GM12878 (cell line): Measurements from ENCODE around the gene ISCU. TPM values are rescaled to one million over a fixed set of nuclear protein-coding genes. Genes with fewer than 3 reads are reported as not detected.
A peak's percentile ranks its signal among the peaks of the same experiment; 100 is the strongest.

Experiments used
- ATAC-seq: fragments of 200-7000 bp; cut with Tn5 transposase; 3 replicates; pipeline ENCODE4 v1.9.1; 2020; ENCODE audit warnings: mild to moderate bottlenecking, moderate library complexity
- BruUV-seq: library from RNA; stranded (reverse); fragments of 400-500 nt; replicated peaks from 2 replicates; lab custom pipeline; 2021; lab: Mats Ljungman, UMichigan
- CTCF ChIA-PET: fragments of 300-600 bp; sonication (Branson Sonifier 250); formaldehyde crosslinking; extraction: SDS; loops from one replicate; lab custom pipeline; 2021; ENCODE audit warnings: inconsistent platforms; lab: Yijun Ruan, JAX
- POLR2A ChIA-PET: fragments of 350-600 bp; formaldehyde crosslinking; extraction: SDS; loops from one replicate; lab custom pipeline; 2021; ENCODE audit warnings: inconsistent platforms; lab: Charles Lee
- RAD21 ChIA-PET: fragments of 300-600 bp; sonication (Branson Sonifier 250); formaldehyde crosslinking; loops from one replicate; lab custom pipeline; 2023; ENCODE audit warnings: antibody characterized with exemption; ENCODE audit not compliant: unreplicated experiment; lab: Charles Lee
- SMC1A ChIA-PET: fragments of 300-600 bp; sonication (Branson Sonifier 250); formaldehyde crosslinking; loops from one replicate; lab custom pipeline; 2023; ENCODE audit not compliant: unreplicated experiment, uncharacterized antibody; lab: Charles Lee
- DNase-seq: peaks from one replicate; pipeline ENCODE4 v3.0.0-alpha.2; 2011; ENCODE audit warnings: low read depth, low spot score
- FAIRE-seq: peaks from 3 replicates; lab custom pipeline; 2011; peaks lifted over from hg19 to GRCh38; lab: Jason Lieb, UNC
- H2AFZ ChIP-seq: 2 replicates; pipeline ENCODE4 v1.6.0; 2011; ENCODE audit warnings: low read depth, low read length, control low read depth; ENCODE audit not compliant: control insufficient read depth
- H3K27ac ChIP-seq: 2 replicates; pipeline ENCODE4 v1.5.1; 2011; ENCODE audit warnings: control low read depth; ENCODE audit not compliant: control insufficient read depth, insufficient read depth
- H3K27me3 ChIP-seq, 2 experiments: replicated peaks in 1 of 2; 2 replicates each; pipeline versions ENCODE4 v1.6.0 to v1.6.1; 2011; ENCODE audit warnings: low read length in 1 of 2; ENCODE audit not compliant: control insufficient read depth in 2 of 2, insufficient read depth in 2 of 2
- H3K36me3 ChIP-seq, 2 experiments: 2 replicates each; pipeline ENCODE4 v1.5.1; 2011; ENCODE audit warnings: low read length in 1 of 2; ENCODE audit not compliant: control insufficient read depth in 2 of 2, insufficient read depth in 2 of 2
- H3K4me1 ChIP-seq: 2 replicates; pipeline ENCODE4 v1.6.1; 2011; ENCODE audit warnings: mild to moderate bottlenecking, low read length, moderate library complexity, mixed read lengths; ENCODE audit not compliant: control insufficient read depth, insufficient read depth
- H3K4me2 ChIP-seq: 2 replicates; pipeline ENCODE4 v1.6.0; 2011; ENCODE audit warnings: control low read depth; ENCODE audit not compliant: control insufficient read depth, insufficient read depth
- H3K4me3 ChIP-seq: fragments of 200-600 bp; sonication (generic); 2 replicates; pipeline ENCODE4 v1.5.1; 2016
- H3K79me2 ChIP-seq: 2 replicates; pipeline ENCODE4 v1.6.0; 2011; ENCODE audit warnings: low read length; ENCODE audit not compliant: control insufficient read depth, insufficient read depth
- H3K9ac ChIP-seq: 2 replicates; pipeline ENCODE4 v1.8.0; 2011; ENCODE audit warnings: low read length, control low read depth, mixed read lengths; ENCODE audit not compliant: control insufficient read depth, insufficient read depth
- H3K9me3 ChIP-seq: replicated peaks from 3 replicates; pipeline ENCODE4 v1.5.1; 2011; ENCODE audit warnings: mild to moderate bottlenecking, low read length; ENCODE audit not compliant: control insufficient read depth, insufficient read depth
- H4K20me1 ChIP-seq: 2 replicates; pipeline ENCODE4 v1.6.0; 2011; ENCODE audit not compliant: control insufficient read depth, insufficient read depth
- BHLHE40 ChIP-seq, 2 experiments: fragments of 450-650 bp in 1 of 2; IDR thresholded peaks; 2 replicates each; pipeline ENCODE4 v1.6.1; 2011 to 2017; ENCODE audit warnings: low read depth in 2 of 2, borderline replicate concordance in 1 of 2, improper control_type of control experiment in 1 of 2, low read length in 1 of 2, mild to moderate bottlenecking in 1 of 2
- CTCF ChIP-seq, 3 experiments: IDR thresholded peaks in 2 of 3; conservative IDR thresholded peaks in 1 of 3; 2 replicates each; pipeline ENCODE4 v1.5.1; 2011; ENCODE audit warnings: low read depth in 3 of 3, low read length in 3 of 3, mild to moderate bottlenecking in 3 of 3, control low read depth in 2 of 3, moderate library complexity in 2 of 3, inconsistent platforms in 1 of 3, mixed read lengths in 1 of 3; ENCODE audit not compliant: control insufficient read depth in 2 of 3, insufficient read depth in 1 of 3; ENCODE audit errors: extremely low read depth in 1 of 3
- DPF2 ChIP-seq: fragments of 450-650 bp; IDR thresholded peaks from 2 replicates; pipeline ENCODE4 v1.6.1; 2017; ENCODE audit warnings: mild to moderate bottlenecking
- IKZF1 ChIP-seq: fragments of 450-650 bp; conservative IDR thresholded peaks from 2 replicates; pipeline ENCODE4 v1.6.1; 2017; ENCODE audit warnings: antibody characterized with exemption, mild to moderate bottlenecking
- IKZF2 ChIP-seq, 2 experiments: fragments of 450-650 bp; IDR thresholded peaks; 2 replicates each; pipeline ENCODE4 v1.6.1; 2017; ENCODE audit warnings: mild to moderate bottlenecking in 2 of 2, moderate library complexity in 2 of 2
- MEF2B ChIP-seq: fragments of 450-650 bp; IDR thresholded peaks from 2 replicates; pipeline ENCODE4 v1.6.1; 2018; ENCODE audit warnings: mild to moderate bottlenecking, moderate library complexity; ENCODE audit not compliant: partially characterized antibody, poor library complexity, severe bottlenecking
- NBN ChIP-seq: fragments of 450-650 bp; IDR thresholded peaks from 2 replicates; pipeline ENCODE4 v1.6.1; 2016
- NR2F1 ChIP-seq: fragments of 450-650 bp; conservative IDR thresholded peaks from 2 replicates; pipeline ENCODE4 v1.6.1; 2017; ENCODE audit warnings: mild to moderate bottlenecking
- PAX8 ChIP-seq: fragments of 450-650 bp; IDR thresholded peaks from 2 replicates; pipeline ENCODE4 v1.6.1; 2017; ENCODE audit warnings: mild to moderate bottlenecking, moderate library complexity
- RAD51 ChIP-seq: fragments of 450-650 bp; IDR thresholded peaks from 2 replicates; pipeline ENCODE4 v1.6.1; 2016; ENCODE audit warnings: moderate library complexity, mild to moderate bottlenecking, inconsistent platforms
- RUNX3 ChIP-seq: IDR thresholded peaks from 2 replicates; pipeline ENCODE4 v1.6.1; 2012; ENCODE audit warnings: low read length, inconsistent platforms
- TCF12 ChIP-seq: IDR thresholded peaks from 2 replicates; pipeline ENCODE4 v1.6.1; 2011; ENCODE audit warnings: low read depth, mild to moderate bottlenecking, low read length
- ZBTB4 ChIP-seq: fragments of 450-650 bp; formaldehyde crosslinking; IDR thresholded peaks from 2 replicates; pipeline ENCODE4 v1.4.0; 2022; ENCODE audit warnings: mild to moderate bottlenecking, moderate library complexity
- whole genome bisulfite sequencing: methylation state at CpG from one replicate; pipeline ENCODE4 v1.1.6; 2016; ENCODE audit warnings: low lambda C conversion rate; ENCODE audit not compliant: insufficient replicate concordance, insufficient coverage; ENCODE audit errors: missing lambda C conversion rate; 5-methylcytosine and 5-hydroxymethylcytosine counted together
- in situ Hi-C: fragments of 300-500 bp; cut with MboI; formaldehyde crosslinking; loops from 9 replicates; pipeline ENCODE4 v1.14.3; 2018; ENCODE audit warnings: mixed read lengths
- intact Hi-C: fragments of 100-400 bp; cut with micrococcal nuclease; formaldehyde crosslinking; loops from one replicate; pipeline ENCODE4 v1.14.2; 2022; ENCODE audit not compliant: unreplicated experiment
- polyA plus RNA-seq, 11 experiments: library from polyadenylated mRNA; depleted of rRNA in 4 of 11; unstranded in 6 of 11; stranded (reverse) in 5 of 11; fragments of >200 nt; fragmentation: Nextera tagmentation in 4 of 11; fragmentation: Illumina TruSeq in 1 of 11; extraction: Ambion mirVana in 4 of 11; extraction: Trizol in 1 of 11; gene quantifications; 1 replicate in 1 of 11; 2 replicates in 10 of 11; pipeline versions ENCODE4 v1.2.1 to v1.2.3, GENCODE V29; 2011 to 2016; ENCODE audit warnings: inconsistent platforms in 2 of 11, missing spikeins in 2 of 11, low read depth in 1 of 11
- total RNA-seq, 4 experiments: library from RNA; depleted of rRNA in 3 of 4; stranded (reverse); fragments of >200 nt in 3 of 4; fragmentation: Illumina TruSeq in 1 of 4; extraction: Trizol in 1 of 4; gene quantifications; 2 replicates each; pipeline versions ENCODE4 v1.2.1 to v1.2.3, GENCODE V29; 2013 to 2021
- TF ChIP-seq, protein P1 (sequence below): fragments of 450-650 bp; IDR thresholded peaks from 2 replicates; pipeline ENCODE4 v1.6.1; 2017; ENCODE audit warnings: mild to moderate bottlenecking, moderate library complexity

The ISCU gene
- total and polyA plus RNA-seq, 10 of the 15 experiments (the other 5 are each of a cell fraction or from before 2014, with no cell fraction given), result 32.8 to 260 (median 127) TPM

DNA sequence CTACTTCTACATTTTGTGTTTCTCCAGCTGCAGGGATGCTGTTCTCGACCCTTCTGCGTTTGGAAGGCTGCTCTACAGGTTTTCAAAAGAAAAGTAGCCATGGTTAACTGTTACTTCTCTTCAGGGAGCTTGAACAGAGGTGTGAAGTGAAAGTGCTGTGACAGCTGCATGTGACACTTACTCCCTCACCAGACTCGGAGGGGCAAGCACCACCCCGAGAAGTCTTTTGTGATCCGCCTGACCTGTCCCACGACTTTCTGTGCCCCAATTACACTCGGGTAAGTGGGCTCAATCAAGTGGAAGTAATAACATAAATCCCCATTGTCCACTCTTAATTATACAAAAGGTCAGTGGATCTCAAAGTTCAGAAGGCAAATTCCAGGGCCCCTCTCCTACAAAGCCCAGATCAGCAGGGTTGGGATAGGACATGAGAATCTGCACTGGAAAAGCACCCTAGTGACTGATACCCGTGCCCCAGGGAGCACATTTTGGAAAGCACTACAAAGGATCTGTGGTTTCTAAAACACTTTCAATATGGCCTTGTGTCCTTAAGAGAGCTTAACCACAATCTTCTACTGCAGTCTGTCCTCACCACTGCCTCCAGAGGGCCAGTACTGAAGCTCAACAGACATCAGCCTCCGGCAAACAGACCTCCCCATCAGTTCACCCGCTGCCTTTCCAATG is 35.8 kb upstream of the ISCU start:
- Histone ChIP-seq H3K27ac (no peak overlapping the region), H3K36me3 (peaks cover 51 to 57% of the 10 kb centered on the region in 2 experiments), H3K27me3 (no peaks in the 10 kb centered on the region), H4K20me1 (no peaks in the 10 kb centered on the region; the same call in 1 of the 2 replicates), H3K9me3 (no peaks in the 10 kb centered on the region), H3K9ac (no peak overlapping the region), H3K4me1 (peaks cover 5% of the 10 kb centered on the region), H3K4me2 (no peak overlapping the region), H2AFZ (no peak overlapping the region), H3K79me2 (peaks cover 1% of the 10 kb centered on the region; the same call in 1 of the 2 replicates), H3K4me3 (no peak overlapping the region)
- TF ChIP-seq TCF12, result 0 out of 2 replicates have a peak, but pooled peaks have one; percentile 13
- TF ChIP-seq MEF2B, result peak; percentile 80
- peak in 2 of 3 experiments; percentile 12 to 28; a peak in 2 of 6 replicates for TF ChIP-seq CTCF (IDR thresholded peaks at IDR 0.05 in 2 of 3, conservative IDR thresholded peaks at IDR 0.05 in 1 of 3; ENCODE audit: control insufficient read depth in 2 of 3, extremely low read depth in 1 of 3, insufficient read depth in 1 of 3, low read depth in 3 of 3, low read length in 3 of 3)
- TF ChIP-seq, protein P1, sequence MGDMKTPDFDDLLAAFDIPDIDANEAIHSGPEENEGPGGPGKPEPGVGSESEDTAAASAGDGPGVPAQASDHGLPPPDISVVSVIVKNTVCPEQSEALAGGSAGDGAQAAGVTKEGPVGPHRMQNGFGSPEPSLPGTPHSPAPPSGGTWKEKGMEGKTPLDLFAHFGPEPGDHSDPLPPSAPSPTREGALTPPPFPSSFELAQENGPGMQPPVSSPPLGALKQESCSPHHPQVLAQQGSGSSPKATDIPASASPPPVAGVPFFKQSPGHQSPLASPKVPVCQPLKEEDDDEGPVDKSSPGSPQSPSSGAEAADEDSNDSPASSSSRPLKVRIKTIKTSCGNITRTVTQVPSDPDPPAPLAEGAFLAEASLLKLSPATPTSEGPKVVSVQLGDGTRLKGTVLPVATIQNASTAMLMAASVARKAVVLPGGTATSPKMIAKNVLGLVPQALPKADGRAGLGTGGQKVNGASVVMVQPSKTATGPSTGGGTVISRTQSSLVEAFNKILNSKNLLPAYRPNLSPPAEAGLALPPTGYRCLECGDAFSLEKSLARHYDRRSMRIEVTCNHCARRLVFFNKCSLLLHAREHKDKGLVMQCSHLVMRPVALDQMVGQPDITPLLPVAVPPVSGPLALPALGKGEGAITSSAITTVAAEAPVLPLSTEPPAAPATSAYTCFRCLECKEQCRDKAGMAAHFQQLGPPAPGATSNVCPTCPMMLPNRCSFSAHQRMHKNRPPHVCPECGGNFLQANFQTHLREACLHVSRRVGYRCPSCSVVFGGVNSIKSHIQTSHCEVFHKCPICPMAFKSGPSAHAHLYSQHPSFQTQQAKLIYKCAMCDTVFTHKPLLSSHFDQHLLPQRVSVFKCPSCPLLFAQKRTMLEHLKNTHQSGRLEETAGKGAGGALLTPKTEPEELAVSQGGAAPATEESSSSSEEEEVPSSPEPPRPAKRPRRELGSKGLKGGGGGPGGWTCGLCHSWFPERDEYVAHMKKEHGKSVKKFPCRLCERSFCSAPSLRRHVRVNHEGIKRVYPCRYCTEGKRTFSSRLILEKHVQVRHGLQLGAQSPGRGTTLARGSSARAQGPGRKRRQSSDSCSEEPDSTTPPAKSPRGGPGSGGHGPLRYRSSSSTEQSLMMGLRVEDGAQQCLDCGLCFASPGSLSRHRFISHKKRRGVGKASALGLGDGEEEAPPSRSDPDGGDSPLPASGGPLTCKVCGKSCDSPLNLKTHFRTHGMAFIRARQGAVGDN, result peak; percentile 64
- peak; percentile 57 to 65; a peak in 3 of 4 replicates for TF ChIP-seq BHLHE40 (IDR thresholded peaks at IDR 0.05; ENCODE audit: borderline replicate concordance in 1 of 2, low read depth in 2 of 2, low read length in 1 of 2)
- TF ChIP-seq RAD51, result 0 out of 2 replicates have a peak, but pooled peaks have one; percentile 14
- peak; percentile 25 to 49; a peak in 2 of 4 replicates for TF ChIP-seq IKZF2 (IDR thresholded peaks at IDR 0.05)
- no peak for TF ChIP-seq ZBTB4 (CRISPR knock-in tag)
- peak; percentile 66; the same call in 1 of the 2 replicates for TF ChIP-seq DPF2
- TF ChIP-seq NR2F1, result peak; percentile 65; the same call in 1 of the 2 replicates
- TF ChIP-seq PAX8, result no peak
- peak; percentile 68 for TF ChIP-seq RUNX3
- TF ChIP-seq NBN, result no peak
- TF ChIP-seq IKZF1, result peak; percentile 64
- in situ Hi-C loops, result no loop called here
- no peak for FAIRE-seq
- peak; percentile 94 for ATAC-seq
- ChIA-PET CTCF (interaction anchor here (1.0 to 1.2 kb wide), 3 partner anchors 14 to 91 kb away, joined by 3 to 7 read pairs (median 4); no protein-coding TSS in a partner anchor), SMC1A (interaction anchor here (0.8 to 1.4 kb wide), 4 partner anchors 9 to 137 kb away, joined by 3 to 4 read pairs (median 3); no protein-coding TSS in a partner anchor), RAD21 (interaction anchor here (0.8 to 1.1 kb wide), 3 partner anchors 14 to 36 kb away, joined by 3 to 5 read pairs (median 4); partner anchors contain the start of gene ISCU), POLR2A (interaction anchor here (1.3 kb wide), 1 partner anchor 11 kb away, joined by 4 read pairs; no protein-coding TSS in a partner anchor)
- DNase-seq, result no peak
- BruUV-seq, result no TSS peak
- intact Hi-C loops, result no loop called here
- WGBS, result 74% methylated on average over 10 of the region's 10 CpGs
